ENCODE results near the gene CA6.

- TF ChIP-seq CTCF (IDR thresholded peaks at IDR 0.05) = no peak
- no peak for TF ChIP-seq EZH2 (IDR thresholded peaks at IDR 0.05; ENCODE audit: borderline replicate concordance, insufficient read depth, low read depth, low read length, poor library complexity, severe bottlenecking)
These were observed 74.2 kb downstream of the CA6 start for GRCh38 chr1:9019896-9020295.
